Measurements from ENCODE around the gene APLP1. TPM values are rescaled to one million over a fixed set of nuclear protein-coding genes. Genes with fewer than 3 reads are reported as not detected.

Gene APLP1
- polyA plus RNA-seq, 1 experiment = 6.8 TPM

DNA sequence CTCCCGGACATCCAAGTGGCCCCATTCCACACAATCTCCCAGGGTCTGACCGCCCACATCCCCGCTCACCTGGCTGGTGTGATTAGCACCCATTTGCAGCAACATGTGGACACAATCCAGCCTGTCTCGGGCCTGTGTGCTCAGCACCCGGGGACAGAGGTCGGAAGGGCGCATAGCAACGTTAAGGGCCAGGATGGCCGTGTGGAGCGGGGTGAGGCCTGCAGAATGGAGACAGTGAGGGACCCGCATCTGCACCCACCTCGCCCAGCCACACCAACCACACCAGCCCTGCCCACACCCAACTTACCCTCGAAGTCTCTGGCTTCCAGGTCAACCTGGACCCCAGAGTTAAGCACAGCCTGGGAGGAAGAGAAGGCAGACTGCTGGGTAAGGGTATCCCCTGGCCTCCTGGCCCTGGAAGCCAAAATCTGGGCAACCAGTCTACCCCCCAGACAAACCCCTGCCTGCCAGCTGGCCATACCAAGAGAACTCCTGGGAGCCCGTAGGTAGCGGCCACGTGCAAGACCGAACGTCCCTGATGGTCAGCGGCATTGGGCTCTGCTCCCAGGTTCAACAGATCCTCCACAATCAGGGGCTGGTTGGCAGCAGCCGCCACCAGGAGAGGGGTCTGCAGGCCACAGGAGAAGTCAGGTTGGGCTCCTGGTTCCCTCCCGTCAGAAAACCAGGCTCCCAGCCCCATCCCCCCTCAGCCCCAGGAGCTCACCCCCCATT lies 27.7 kb downstream of the APLP1 start:
- no peak for DNase-seq (ENCODE audit: low read depth, low spot score)
- CTCF ChIA-PET = interaction anchor here (1.1 kb wide), 1 partner anchor 203 kb away, joined by 3 read pairs; no protein-coding TSS in a partner anchor
- POLR2A ChIA-PET = interaction anchor here (0.7 kb wide), 1 partner anchor 12 kb away, joined by 3 read pairs; no protein-coding TSS in a partner anchor
- Histone ChIP-seq H3K9me3 (ENCODE audit: control insufficient read depth, insufficient read depth, low read length) (no peaks in the 10 kb centered on the region; the same call in 1 of the 2 replicates), H3K27ac (ENCODE audit: low read depth, low read length) (no peak overlapping the region), H3K4me3 (ENCODE audit: low read depth, low read length) (no peak overlapping the region), H3K27me3 (ENCODE audit: control insufficient read depth, insufficient read depth, low read length) (no peaks in the 10 kb centered on the region)
- no peak for TF ChIP-seq CTCF (IDR thresholded peaks at IDR 0.05; ENCODE audit: low read depth, low read length)

GRCh38 chr19:35896643-35897040 lies 28.3 kb downstream of the APLP1 start:
- Histone ChIP-seq H3K4me3 (ENCODE audit: low read depth, low read length) (no peak overlapping the region), H3K27ac (ENCODE audit: low read depth, low read length) (no peak overlapping the region), H3K27me3 (ENCODE audit: control insufficient read depth, insufficient read depth, low read length) (no peaks in the 10 kb centered on the region), H3K9me3 (ENCODE audit: control insufficient read depth, insufficient read depth, low read length) (no peaks in the 10 kb centered on the region; the same call in 1 of the 2 replicates)
- CTCF ChIA-PET = interaction anchor here (1.1 kb wide), 1 partner anchor 204 kb away, joined by 3 read pairs; no protein-coding TSS in a partner anchor
- no peak for TF ChIP-seq CTCF (IDR thresholded peaks at IDR 0.05; ENCODE audit: low read depth, low read length)
- POLR2A ChIA-PET = interaction anchor here (0.7 kb wide), 1 partner anchor 13 kb away, joined by 3 read pairs; no protein-coding TSS in a partner anchor
- DNase-seq (ENCODE audit: low read depth, low spot score) = no peak

DNA sequence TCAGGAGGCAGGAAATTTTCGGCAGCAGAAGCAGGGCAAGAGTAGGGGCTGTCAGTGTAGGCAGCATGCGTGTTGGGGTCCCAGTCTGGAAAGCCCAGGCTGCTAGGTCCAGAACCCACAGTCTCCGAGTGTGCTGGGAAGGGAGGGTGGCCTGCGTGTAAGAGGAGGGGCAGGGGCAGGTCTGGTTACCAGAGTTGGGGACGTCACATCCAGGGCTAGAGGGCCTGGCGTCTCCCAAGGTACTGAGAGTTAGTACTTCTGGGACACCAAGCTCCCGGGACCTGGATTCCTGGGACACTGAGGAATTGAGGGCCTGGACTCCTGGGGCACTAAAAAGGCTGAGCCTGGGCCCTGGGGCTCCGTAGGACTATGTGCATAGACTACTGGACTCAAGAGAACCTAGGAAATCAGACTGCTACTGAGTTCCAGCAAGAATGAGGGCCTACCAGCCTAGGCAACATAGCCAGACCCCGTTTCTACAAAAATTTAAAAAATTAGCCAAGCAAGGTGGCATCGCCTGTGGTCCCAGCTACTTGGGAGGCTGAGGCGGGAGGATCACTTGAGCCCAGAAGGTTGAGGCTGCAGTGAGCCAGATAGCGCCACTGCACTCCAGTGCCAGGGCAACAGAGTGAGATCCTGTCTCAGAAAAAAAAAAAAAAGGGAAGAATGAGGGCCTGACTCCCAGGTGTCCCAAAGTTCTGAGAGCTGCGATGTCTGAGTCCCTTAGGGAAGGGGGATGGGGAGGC lies 29.5 kb downstream of the APLP1 start:
- ChIA-PET POLR2A (interaction anchor here (0.6 kb wide), 1 partner anchor 737 kb away, joined by 3 read pairs; no protein-coding TSS in a partner anchor), CTCF (no interaction called here)
- peak overlapping the region; percentile 74 for H3K4me3 ChIP-seq (ENCODE audit: low read depth, low read length)
- no peak for TF ChIP-seq CTCF (IDR thresholded peaks at IDR 0.05; ENCODE audit: low read depth, low read length)
- DNase-seq (ENCODE audit: low read depth, low spot score) = no peak
- H3K27me3 ChIP-seq (ENCODE audit: control insufficient read depth, insufficient read depth, low read length) = no peaks in the 10 kb centered on the region
- no peak overlapping the region for H3K27ac ChIP-seq (ENCODE audit: low read depth, low read length)
- H3K9me3 ChIP-seq (ENCODE audit: control insufficient read depth, insufficient read depth, low read length) = no peaks in the 10 kb centered on the region; the same call in 1 of the 2 replicates

DNA sequence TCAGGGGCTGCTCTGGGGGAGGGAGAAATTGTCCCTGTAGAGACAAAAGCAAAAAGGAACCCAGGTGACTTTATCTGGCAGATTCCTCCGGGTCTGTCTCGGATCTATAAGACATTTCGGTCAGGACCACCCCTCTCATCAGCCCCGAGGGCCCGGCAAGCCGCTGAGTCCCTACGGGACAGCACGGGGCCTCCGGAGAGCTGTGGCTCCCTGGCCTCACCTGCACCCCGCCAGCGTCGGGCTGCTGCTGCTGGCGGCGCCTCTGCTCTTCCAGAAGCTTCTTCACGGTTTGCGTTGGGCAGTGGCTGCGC lies 30.1 kb downstream of the APLP1 start:
- Histone ChIP-seq H3K9me3 (ENCODE audit: control insufficient read depth, insufficient read depth, low read length) (no peaks in the 10 kb centered on the region; the same call in 1 of the 2 replicates), H3K27me3 (ENCODE audit: control insufficient read depth, insufficient read depth, low read length) (no peaks in the 10 kb centered on the region), H3K27ac (ENCODE audit: low read depth, low read length) (peak overlapping the region; percentile 21), H3K4me3 (ENCODE audit: low read depth, low read length) (peak overlapping the region; percentile 74)
- CTCF ChIA-PET = no interaction called here
- no peak for TF ChIP-seq CTCF (IDR thresholded peaks at IDR 0.05; ENCODE audit: low read depth, low read length)
- no peak for DNase-seq (ENCODE audit: low read depth, low spot score)
- POLR2A ChIA-PET = no interaction called here
